PC-3 (cell line): Measurements from ENCODE around the gene TSFM.

Source experiments
- CTCF ChIP-seq: fragments of 300-600 bp; sonication (generic); conservative IDR thresholded peaks from 2 replicates; pipeline ENCODE4 v1.5.1; 2017; ENCODE audit warnings: antibody characterized with exemption, low read depth, mild to moderate bottlenecking, low read length
- EZH2 ChIP-seq: fragments of 300-600 bp; sonication (generic); IDR thresholded peaks from one replicate; pipeline ENCODE4 v1.6.1; 2017; ENCODE audit warnings: antibody characterized with exemption, mild to moderate bottlenecking, low read length; ENCODE audit not compliant: unreplicated experiment
- EZH2phosphoT487 ChIP-seq: fragments of 300-600 bp; sonication (generic); IDR thresholded peaks from 2 replicates; pipeline ENCODE4 v1.6.1; 2018; ENCODE audit warnings: mild to moderate bottlenecking, antibody characterized with exemption, low read length, borderline replicate concordance

- TF ChIP-seq CTCF (no peak), EZH2phosphoT487 (no peak), EZH2 (no peak)
These were observed 15.3 kb downstream of the TSFM start for GRCh38 chr12:57797933-57798332.
